GM18951 (cell line): Measurements from ENCODE around the gene LIMS2.

Experiments
- POLR2A ChIP-seq: IDR thresholded peaks from 4 replicates; pipeline ENCODE4 v1.6.1; 2011; ENCODE audit warnings: mild to moderate bottlenecking; ENCODE audit not compliant: insufficient read length, insufficient read depth; ENCODE audit errors: extremely low read depth
- in situ Hi-C: fragments of 300-500 bp; cut with MboI; formaldehyde crosslinking; loops from one replicate; pipeline ENCODE4 v1.12.0; 2022; ENCODE audit warnings: low sequenced_read_pairs, mixed read lengths, inconsistent platforms; ENCODE audit not compliant: unreplicated experiment

The LIMS2 gene, protein sequence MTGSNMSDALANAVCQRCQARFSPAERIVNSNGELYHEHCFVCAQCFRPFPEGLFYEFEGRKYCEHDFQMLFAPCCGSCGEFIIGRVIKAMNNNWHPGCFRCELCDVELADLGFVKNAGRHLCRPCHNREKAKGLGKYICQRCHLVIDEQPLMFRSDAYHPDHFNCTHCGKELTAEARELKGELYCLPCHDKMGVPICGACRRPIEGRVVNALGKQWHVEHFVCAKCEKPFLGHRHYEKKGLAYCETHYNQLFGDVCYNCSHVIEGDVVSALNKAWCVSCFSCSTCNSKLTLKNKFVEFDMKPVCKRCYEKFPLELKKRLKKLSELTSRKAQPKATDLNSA

DNA sequence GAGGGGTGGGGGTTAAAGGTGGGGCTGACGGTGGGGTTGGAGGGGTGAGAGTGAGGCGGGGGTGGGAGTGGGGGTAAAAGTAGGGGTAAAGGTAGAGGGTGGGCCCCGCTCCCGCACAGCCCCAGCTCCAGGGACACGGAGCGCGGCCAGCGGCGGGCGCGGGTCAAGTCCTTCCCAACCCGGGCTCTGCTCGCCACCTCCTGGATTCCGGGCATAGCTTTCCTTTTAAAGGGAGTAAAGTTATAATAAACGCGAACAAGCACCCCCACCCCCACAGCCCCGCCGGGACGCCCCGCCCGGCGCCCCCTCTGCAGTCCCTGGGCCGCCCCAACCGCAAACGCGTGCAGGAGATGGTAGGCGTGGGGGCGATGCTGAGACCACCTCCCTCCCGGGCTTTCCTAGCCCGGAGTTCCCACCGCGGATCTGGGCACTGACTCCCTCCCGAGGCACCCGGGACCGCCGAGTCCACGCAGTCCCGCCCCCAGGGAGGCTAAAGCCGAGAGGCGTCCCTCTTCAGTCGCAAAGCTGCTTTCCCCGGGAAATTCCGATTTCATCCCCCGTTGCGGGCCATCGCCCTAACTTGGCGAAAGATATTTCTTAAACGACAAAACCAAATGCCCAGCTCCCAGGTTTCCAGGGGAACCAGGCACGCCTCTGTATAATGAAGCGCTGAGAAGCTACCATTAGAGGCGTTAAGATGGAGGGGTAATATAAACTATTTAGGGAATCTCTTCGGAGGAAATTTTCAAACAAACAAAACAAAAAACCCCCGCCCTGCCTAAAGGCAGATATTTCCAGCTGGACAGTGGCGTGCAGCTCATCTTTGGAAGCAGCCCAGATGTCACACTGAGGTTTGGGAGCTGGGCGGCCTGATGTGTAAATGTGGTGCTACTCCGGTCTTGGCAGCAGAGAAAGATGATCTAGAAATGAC, at the start of gene LIMS2:
LIMS2 (minus strand) TSS at position 200 of the 931 bp plus-strand sequence. CDS start 506 bp downstream, outside the sequence.
- TF ChIP-seq POLR2A = no peak
- in situ Hi-C loops = no loop called here

DNA sequence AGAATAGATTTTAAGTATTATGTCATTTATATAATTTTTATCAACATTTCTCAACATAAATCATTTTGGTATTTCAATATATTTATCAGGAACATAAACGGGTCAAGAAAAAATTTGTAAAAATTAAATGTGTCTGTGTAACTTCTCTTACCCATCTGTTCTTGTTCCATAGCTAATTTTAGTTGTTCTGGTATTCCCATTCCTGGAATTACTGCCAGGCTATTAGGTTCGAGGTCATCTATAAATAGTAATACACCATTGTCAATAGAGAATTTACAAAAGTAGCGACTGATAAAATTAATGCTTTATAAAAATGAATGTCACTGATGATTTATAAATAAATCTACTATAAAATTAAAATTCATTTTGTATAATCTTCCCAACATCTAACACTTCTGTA, 47.5 kb upstream of the LIMS2 start:
- in situ Hi-C loops = no loop called here
- no peak for TF ChIP-seq POLR2A

DNA sequence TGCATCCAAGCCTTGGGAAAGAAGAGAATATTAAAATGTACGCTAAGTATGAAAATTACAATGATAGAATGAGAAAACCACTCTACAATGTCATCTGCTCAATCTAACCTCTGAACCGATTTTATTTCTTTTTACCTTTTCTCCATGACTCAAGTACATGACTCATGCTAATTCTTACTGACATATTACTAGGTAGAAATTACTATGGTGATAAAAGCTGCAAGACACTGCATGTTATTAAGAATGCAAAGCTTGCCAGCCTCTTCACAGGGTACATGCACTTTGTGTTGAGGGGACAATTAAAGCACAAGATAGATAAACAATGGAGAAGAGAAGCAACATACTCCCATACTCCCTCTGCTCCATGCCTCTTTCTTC, 46.6 kb upstream of the LIMS2 start:
- TF ChIP-seq POLR2A = no peak
- in situ Hi-C loops = no loop called here

DNA sequence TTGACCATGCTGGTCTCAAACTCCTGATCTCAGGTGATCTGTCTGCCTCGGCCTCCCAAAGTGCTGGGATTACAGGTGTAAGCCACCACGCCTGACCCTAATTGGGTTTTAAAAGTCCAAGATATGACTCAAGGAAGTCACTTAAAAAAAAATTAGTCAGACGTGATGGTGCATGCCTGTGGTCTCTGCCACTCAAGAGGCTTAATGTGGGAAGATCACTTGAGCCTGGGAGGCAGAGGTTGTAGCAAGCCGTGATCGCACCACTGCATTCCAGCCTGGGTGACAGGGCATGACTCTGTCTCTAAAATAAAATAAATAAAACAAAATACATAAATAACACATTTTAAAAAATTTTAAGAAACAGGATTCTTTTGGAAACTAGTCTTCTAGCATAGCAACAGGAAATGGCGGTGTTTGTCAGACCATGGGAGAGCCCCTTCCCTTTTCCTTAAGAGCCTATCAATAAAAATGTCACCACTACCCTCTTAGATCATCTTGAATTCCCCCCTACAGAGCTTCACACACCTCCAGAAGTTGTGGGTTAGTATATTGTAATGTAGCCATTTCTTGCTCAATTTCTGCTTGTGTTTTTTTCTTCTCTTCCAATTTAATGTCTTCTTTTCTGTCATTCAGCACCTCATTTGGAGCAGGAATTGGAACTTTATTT, 46.1 kb upstream of the LIMS2 start:
- in situ Hi-C loops = no loop called here
- no peak for TF ChIP-seq POLR2A

DNA sequence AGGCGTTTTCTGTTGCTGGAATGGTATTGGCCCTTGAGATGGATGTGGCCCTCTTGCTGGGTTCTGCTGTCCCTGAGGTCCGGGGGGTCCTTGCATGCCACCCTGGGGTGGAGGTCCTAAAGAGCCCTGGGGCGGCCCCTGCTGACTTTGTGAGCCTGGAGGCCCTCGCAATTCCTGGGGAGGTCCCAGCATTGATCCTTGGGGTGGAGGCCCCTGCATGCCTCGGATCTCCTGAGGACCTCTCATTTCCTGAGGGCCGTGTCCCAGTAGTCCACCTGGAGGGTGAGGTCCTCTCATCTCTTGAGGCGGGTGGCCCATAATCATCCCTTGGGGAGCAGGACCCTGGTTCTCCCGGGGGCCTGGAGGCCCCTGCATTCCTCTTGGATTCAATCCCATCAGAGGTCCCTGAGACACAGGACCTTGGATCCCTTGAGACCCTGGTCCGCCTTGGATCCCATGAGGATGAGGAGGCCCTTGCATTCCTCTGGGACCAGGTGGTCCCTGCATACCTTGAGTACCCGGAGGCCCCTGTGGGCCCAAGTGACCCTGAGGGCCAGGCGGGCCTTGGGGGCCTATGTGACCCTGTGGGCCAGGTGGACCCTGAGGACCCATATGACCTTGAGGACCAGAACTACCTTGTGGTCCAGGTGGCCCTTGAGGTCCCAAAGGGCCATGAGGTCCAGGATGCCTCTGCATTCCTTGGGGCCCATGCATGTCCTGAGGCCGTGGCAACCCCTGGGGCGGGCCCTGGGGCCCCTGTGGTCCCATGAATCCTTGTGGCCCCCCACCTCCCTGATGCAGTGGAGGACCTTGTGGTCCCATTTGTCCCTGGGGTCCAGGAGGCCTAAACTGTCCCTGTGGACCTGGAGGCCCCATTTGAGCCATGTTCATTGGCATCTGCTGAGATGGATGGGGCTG, 44.2 kb upstream of the LIMS2 start:
- in situ Hi-C loops = no loop called here
- no peak for TF ChIP-seq POLR2A

DNA sequence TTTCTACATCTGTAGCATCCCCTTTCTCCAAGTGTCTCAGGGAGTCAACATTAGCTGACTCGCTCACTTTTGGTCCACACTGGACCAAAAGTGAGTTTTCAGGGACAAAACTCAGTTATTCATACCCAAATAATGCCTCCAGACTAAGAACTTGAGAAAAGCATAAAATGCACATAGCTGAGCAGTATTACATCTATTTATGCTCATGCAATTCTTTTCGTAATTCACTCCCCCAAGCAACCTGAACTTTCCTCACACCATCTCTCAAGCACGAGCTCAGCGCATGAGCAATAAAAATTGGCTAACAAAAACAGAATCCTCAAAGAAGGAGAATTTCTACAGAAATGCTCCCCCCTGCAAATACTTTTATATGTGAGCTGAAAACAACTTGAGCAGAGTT, 42.9 kb upstream of the LIMS2 start:
- in situ Hi-C loops = no loop called here

DNA sequence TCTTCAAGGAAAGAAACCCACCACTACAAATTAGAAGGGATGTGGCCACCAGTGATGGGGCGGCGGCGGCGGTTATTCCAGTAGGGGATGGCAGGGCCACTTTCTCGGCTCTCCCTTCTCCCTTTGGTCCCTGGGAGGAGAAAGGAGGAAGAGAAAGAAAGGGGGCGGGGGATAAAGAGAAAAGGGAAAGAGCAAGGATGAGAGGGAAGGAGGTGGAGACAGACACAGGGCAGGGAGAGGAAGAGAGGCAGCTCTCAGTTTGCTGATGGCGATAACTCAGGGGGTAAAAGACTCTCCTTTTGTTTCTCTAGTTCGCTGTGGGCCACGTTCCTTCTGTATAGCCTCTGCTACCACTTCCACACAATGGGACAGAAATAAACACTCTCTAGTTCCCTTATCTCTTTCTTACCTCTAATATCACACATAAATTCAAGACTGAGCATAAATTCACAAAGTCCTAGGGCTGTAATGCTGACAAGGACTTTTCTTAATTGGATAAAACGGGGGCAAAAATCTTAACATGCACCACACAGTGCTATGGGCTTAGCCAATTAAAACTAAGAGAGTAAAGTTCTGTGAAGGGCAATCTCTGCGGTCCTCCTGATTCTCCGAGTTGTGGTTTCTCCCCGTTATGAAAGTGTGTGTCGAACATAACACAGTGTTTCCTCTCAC, 40.6 kb upstream of the LIMS2 start:
- in situ Hi-C loops = no loop called here
- TF ChIP-seq POLR2A = no peak

More for the DNA sequence above, 42.9 kb upstream of the LIMS2 start:
- TF ChIP-seq POLR2A = no peak

DNA sequence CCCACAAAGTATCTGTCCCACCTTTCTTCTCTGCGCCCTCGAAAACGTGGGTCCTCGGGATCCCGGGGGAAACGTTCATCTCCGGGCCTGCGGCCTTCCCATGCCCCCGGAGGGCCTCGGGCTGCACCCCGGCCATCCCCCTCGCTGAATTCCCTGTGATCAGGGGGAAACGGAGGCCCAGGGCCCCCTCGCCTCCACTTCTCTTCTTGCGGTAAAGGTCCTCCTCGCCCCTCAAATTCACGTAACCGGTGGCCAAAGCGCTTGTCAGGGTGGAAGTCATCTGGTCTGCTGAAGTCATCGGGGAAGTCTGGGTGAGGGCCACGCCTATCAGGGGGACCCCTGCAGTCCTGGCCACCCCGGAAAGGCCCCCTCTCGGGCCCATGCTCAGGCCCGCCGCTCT, 38.2 kb upstream of the LIMS2 start:
- in situ Hi-C loops = no loop called here

DNA sequence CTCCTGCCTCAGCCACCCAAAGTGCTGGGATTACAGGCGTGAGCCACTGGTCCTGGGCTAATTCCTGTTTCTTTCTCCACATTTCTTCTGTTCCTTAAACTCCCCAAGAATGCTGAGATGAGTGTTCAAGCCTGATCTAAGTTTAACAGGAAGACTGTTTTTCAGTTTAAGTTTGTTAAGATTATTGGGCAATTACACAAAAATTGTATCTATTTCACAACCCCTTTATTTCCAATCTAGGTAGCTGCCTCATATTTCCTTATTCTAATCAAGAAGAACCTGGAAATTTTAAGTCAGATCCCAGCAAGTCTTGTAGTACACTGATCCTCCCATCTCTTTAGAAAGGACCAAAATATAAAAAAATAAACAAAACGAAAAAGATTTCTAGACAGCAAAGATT, 37.7 kb upstream of the LIMS2 start:
- TF ChIP-seq POLR2A = no peak
- in situ Hi-C loops = no loop called here

More for the DNA sequence above, 38.2 kb upstream of the LIMS2 start:
- TF ChIP-seq POLR2A = no peak

DNA sequence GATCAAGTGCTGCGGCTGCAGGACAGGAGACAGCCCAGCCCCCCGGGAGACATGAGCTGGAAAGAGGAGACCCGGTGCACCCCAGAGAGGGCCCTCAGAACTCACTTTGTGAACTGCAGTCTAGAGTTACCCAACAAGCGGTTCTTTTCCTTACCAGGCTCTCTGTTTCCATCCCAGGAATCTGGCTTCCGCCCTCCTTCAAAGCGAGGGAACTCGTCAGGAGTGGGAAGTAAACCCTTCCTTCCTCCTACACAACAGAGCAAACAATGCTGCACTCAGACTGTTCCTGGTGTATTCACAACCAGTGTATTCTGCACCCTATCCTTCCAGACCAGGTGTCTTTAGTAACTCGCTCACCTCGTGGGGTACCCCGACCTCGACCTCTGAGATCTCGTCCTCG, 34.0 kb upstream of the LIMS2 start:
- no peak for TF ChIP-seq POLR2A
- in situ Hi-C loops = no loop called here

DNA sequence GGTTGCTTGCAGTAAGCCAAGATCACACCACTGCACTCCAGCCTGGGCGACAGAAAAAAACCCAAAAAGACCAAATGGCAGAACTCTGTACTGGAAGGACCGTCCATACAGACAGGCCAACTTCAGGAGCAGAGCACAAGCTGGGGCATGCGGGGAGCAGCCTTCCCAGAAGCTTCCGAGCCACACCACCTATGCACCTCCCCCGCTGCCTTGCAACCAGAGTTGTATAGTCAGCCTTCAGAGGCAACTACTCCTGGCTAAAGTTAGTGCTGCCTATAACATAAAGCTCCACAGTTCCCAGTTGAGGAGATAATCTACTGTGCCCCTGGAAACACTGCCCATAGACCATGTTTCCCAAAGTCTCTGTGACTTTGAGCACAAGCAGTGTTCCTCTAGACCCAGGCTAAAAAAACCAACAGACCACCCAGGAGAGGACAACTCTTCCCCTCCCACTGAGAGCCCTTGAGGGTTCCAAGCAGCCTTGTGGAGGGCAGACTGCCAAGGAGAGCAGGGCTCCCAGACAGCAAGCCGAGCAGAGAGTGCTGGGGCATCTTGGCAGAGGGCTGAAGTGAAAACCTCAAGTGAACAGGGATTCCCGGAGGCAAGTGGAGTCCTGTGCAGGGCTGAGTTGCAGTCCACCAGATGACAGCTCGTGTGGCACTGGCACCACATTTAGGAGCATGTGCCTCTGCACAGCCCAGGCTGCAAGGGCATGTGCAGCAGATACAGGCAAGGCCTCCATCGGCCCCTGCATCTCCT, 32.7 kb upstream of the LIMS2 start:
- in situ Hi-C loops = no loop called here
- TF ChIP-seq POLR2A = no peak
